Activated B cell treated with CpG ODN at 0.5 μM for 24 hours (primary cell): ENCODE data around the gene PRPF38A. TPM values are rescaled to one million over a fixed set of nuclear protein-coding genes. Genes with fewer than 3 reads are reported as not detected.

Experiments used
- ATAC-seq: fragments of 200-7000 bp; cut with Tn5 transposase; one replicate; pipeline ENCODE4 v1.10.0; 2021; ENCODE audit warnings: low read depth, mild to moderate bottlenecking, moderate library complexity
- CTCF ChIA-PET: fragments of 350-600 bp; sonication (Branson Sonifier 250); formaldehyde crosslinking; loops from one replicate; lab custom pipeline; 2021; ENCODE audit warnings: antibody characterized with exemption; lab: Charles Lee
- POLR2A ChIA-PET: fragments of 350-600 bp; sonication (Branson Sonifier 250); formaldehyde crosslinking; loops from one replicate; lab custom pipeline; 2021; ENCODE audit warnings: antibody characterized with exemption; lab: Charles Lee
- DNase-seq: peaks from one replicate; pipeline ENCODE4 v3.0.0; 2022
- H3K27ac Mint-ChIP-seq: one replicate; pipeline ENCODE4 v1.8.0; 2020; ENCODE audit warnings: mixed read lengths
- H3K27me3 Mint-ChIP-seq: one replicate; pipeline ENCODE4 v1.8.0; 2021; ENCODE audit warnings: mixed read lengths
- H3K36me3 Mint-ChIP-seq: one replicate; pipeline ENCODE4 v1.8.0; 2021; ENCODE audit warnings: low read depth, mixed read lengths
- H3K4me1 Mint-ChIP-seq: one replicate; pipeline ENCODE4 v1.8.0; 2021; ENCODE audit warnings: mixed read lengths
- H3K4me3 Mint-ChIP-seq: one replicate; pipeline ENCODE4 v1.8.0; 2020; ENCODE audit warnings: mild to moderate bottlenecking, mixed read lengths
- H3K9me3 Mint-ChIP-seq: one replicate; pipeline ENCODE4 v1.8.0; 2020; ENCODE audit warnings: mixed read lengths
- intact Hi-C: fragments of 100-400 bp; cut with micrococcal nuclease; formaldehyde crosslinking; loops from one replicate; pipeline ENCODE4 v1.15.1; 2024
- total RNA-seq: library from RNA; stranded (reverse); gene quantifications from 2 replicates; pipeline ENCODE4 v1.2.3, GENCODE V29; 2022
- TF ChIP-seq, protein P1 (sequence below): fragments of 200-600 bp; IDR thresholded peaks from one replicate; pipeline ENCODE4 v1.8.0; 2022; ENCODE audit warnings: antibody characterized with exemption, mild to moderate bottlenecking

PRPF38A gene
- total RNA-seq, 1 donor from 2014 or later: 78.4 TPM

DNA sequence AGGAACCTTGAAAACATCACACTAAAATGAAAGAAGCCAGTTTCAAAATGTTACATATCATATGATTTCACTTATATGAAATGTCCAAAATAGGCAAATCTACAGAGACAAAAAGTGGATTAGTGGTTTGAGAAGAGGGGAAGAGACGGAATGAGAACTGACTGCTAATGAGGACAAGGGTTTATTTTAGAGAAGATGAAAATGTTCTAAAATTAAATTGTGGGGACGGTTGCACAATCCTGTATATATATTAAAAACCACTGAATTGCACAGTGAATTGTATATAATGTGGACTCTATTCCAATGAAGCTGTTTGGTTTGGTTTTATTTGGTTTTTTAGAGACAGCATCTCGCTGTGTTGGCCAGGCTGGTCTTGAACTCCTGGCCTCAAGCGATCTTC lies 35.6 kb downstream of the PRPF38A start:
- peaks cover 66% of the 10 kb centered on the region for H3K36me3 Mint-ChIP-seq
- DNase-seq (no peak), ATAC-seq (no peak)
- H3K27ac Mint-ChIP-seq: no peak overlapping the region
- no peaks in the 10 kb centered on the region for H3K9me3 Mint-ChIP-seq
- H3K4me3 Mint-ChIP-seq: no peak overlapping the region
- intact Hi-C loops: no loop called here
- H3K27me3 Mint-ChIP-seq: no peaks in the 10 kb centered on the region
- CTCF ChIA-PET: no interaction called here
- no peaks in the 10 kb centered on the region for H3K4me1 Mint-ChIP-seq
- POLR2A ChIA-PET: no interaction called here
- TF ChIP-seq, protein P1, sequence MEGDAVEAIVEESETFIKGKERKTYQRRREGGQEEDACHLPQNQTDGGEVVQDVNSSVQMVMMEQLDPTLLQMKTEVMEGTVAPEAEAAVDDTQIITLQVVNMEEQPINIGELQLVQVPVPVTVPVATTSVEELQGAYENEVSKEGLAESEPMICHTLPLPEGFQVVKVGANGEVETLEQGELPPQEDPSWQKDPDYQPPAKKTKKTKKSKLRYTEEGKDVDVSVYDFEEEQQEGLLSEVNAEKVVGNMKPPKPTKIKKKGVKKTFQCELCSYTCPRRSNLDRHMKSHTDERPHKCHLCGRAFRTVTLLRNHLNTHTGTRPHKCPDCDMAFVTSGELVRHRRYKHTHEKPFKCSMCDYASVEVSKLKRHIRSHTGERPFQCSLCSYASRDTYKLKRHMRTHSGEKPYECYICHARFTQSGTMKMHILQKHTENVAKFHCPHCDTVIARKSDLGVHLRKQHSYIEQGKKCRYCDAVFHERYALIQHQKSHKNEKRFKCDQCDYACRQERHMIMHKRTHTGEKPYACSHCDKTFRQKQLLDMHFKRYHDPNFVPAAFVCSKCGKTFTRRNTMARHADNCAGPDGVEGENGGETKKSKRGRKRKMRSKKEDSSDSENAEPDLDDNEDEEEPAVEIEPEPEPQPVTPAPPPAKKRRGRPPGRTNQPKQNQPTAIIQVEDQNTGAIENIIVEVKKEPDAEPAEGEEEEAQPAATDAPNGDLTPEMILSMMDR: no peak

- no peaks in the 10 kb centered on the region for H3K9me3 Mint-ChIP-seq
- no peak overlapping the region for H3K27ac Mint-ChIP-seq
- TF ChIP-seq, protein P1: no peak
- peaks cover 61% of the 10 kb centered on the region for H3K36me3 Mint-ChIP-seq
- no peaks in the 10 kb centered on the region for H3K27me3 Mint-ChIP-seq
- H3K4me1 Mint-ChIP-seq: no peaks in the 10 kb centered on the region
- no peak overlapping the region for H3K4me3 Mint-ChIP-seq
- intact Hi-C loops: no loop called here
- POLR2A ChIA-PET: no interaction called here
- ATAC-seq (no peak), DNase-seq (no peak)
- CTCF ChIA-PET: no interaction called here
Measured at GRCh38 chr1:52444463-52444862, 40.1 kb downstream of the PRPF38A start.

GRCh38 chr1:52454127-52454526 lies 49.7 kb downstream of the PRPF38A start:
- Mint-ChIP-seq H3K27ac (no peak overlapping the region), H3K36me3 (peaks cover 67% of the 10 kb centered on the region), H3K4me1 (no peaks in the 10 kb centered on the region), H3K9me3 (no peaks in the 10 kb centered on the region), H3K4me3 (no peak overlapping the region), H3K27me3 (no peaks in the 10 kb centered on the region)
- ChIA-PET POLR2A (no interaction called here), CTCF (no interaction called here)
- DNase-seq: no peak
- intact Hi-C loops: no loop called here
- ATAC-seq: no peak
- TF ChIP-seq, protein P1: no peak

GRCh38 chr1:52454779-52455178 lies 50.4 kb downstream of the PRPF38A start:
- ATAC-seq (no peak), DNase-seq (no peak)
- Mint-ChIP-seq H3K27me3 (no peaks in the 10 kb centered on the region), H3K4me3 (no peak overlapping the region), H3K27ac (no peak overlapping the region), H3K36me3 (peaks cover 67% of the 10 kb centered on the region), H3K9me3 (no peaks in the 10 kb centered on the region), H3K4me1 (no peaks in the 10 kb centered on the region)
- ChIA-PET CTCF (no interaction called here), POLR2A (no interaction called here)
- TF ChIP-seq, protein P1: no peak
- intact Hi-C loops: no loop called here

DNA sequence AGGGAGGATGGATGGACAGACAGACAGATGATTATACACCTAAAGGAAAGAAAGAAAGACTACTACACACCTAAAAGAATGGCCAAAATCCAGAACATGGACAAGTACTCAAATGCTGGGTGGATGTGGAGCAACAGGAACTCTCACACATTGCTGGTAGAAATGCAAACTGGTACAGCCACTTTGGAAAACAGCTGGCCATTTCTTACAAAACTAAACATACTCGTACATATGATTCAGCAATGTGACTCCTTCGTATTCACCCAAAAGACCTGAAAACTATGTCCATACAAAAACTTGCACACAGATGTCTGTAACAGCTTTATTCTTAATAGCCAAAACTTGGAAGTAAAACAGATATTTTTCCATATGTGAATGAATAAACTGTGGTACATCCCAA lies 51.3 kb downstream of the PRPF38A start:
- no peaks in the 10 kb centered on the region for H3K9me3 Mint-ChIP-seq
- ChIA-PET POLR2A (interaction anchor here (0.9 kb wide), 1 partner anchor 98 kb away, joined by 6 read pairs; no protein-coding TSS in a partner anchor), CTCF (no interaction called here)
- no peak for DNase-seq
- intact Hi-C loops: no loop called here
- no peaks in the 10 kb centered on the region for H3K27me3 Mint-ChIP-seq
- TF ChIP-seq, protein P1: no peak
- peaks cover 64% of the 10 kb centered on the region for H3K36me3 Mint-ChIP-seq
- no peaks in the 10 kb centered on the region for H3K4me1 Mint-ChIP-seq
- no peak overlapping the region for H3K27ac Mint-ChIP-seq
- no peak for ATAC-seq
- no peak overlapping the region for H3K4me3 Mint-ChIP-seq
